Measurements from ENCODE around the gene ZC3H10. TPM values are rescaled to one million over a fixed set of nuclear protein-coding genes. Genes with fewer than 3 reads are reported as not detected.

ZC3H10 gene
- total and polyA plus RNA-seq, 2 experiments from 2014 or later = 2.7 to 3.0 TPM

GRCh38 chr12:56172839-56173238 is 54.8 kb downstream of the ZC3H10 start:
- Histone ChIP-seq H3K79me2 (ENCODE audit: insufficient read depth) (no peaks in the 10 kb centered on the region), H3K4me2 (ENCODE audit: unreplicated experiment) (no peak overlapping the region), H3K9ac (no peak overlapping the region), H3K9me3 (ENCODE audit: low read depth) (no peaks in the 10 kb centered on the region), H3K9me2 (ENCODE audit: insufficient read depth) (no peaks in the 10 kb centered on the region), H3K36me3 (ENCODE audit: low read depth) (peaks cover 37% of the 10 kb centered on the region; the same call in 1 of the 2 replicates), H2AFZ (no peak overlapping the region), H4K20me1 (ENCODE audit: insufficient read depth) (no peaks in the 10 kb centered on the region), H3K4me3 (no peak overlapping the region), H3F3A (ENCODE audit: insufficient read depth) (peaks cover 2% of the 10 kb centered on the region; the same call in 1 of the 2 replicates), H3K4me1 (ENCODE audit: insufficient read depth) (no peaks in the 10 kb centered on the region), H3K27me3 (replicated peaks; ENCODE audit: insufficient read depth) (no peaks in the 10 kb centered on the region), H3K27ac (no peak overlapping the region)
- in situ Hi-C loops (cut with MboI) = no loop called here
- 93% methylated on average over 7 of the region's 7 CpGs for WGBS, 2 experiments (ENCODE audit: low coverage in 1 of 2, low lambda C conversion rate in 2 of 2, missing lambda C conversion rate in 2 of 2)
- TF ChIP-seq EZH2phosphoT487 (IDR thresholded peaks at IDR 0.05; ENCODE audit: insufficient read depth, low read depth) (no peak), EZH2 (IDR thresholded peaks at IDR 0.05; ENCODE audit: insufficient read depth, poor library complexity, severe bottlenecking) (no peak)
- no peak for DNase-seq

Other genes with a start within 250 kb of the ZC3H10 start
- gene PYM1, start 190.4 kb upstream of the ZC3H10 start, total RNA-seq (2014; rRNA removed; shearing (Covaris generic)) = 20.1 and 25.9 TPM in 2 replicates
- gene PYM1, start 190.4 kb upstream of the ZC3H10 start, polyA plus RNA-seq (2016; fragmentation: Nextera tagmentation; extraction: Ambion mirVana) = 33.5 and 34.4 TPM in 2 replicates
- 66.6 and 67.7 TPM in 2 replicates for gene DGKA, start 187.1 kb upstream of the ZC3H10 start, total RNA-seq (2014; rRNA removed; shearing (Covaris generic))
- 109 and 116 TPM in 2 replicates for gene DGKA, start 187.1 kb upstream of the ZC3H10 start, polyA plus RNA-seq (2016; fragmentation: Nextera tagmentation; extraction: Ambion mirVana)
- gene PMEL, start 152.2 kb upstream of the ZC3H10 start, total RNA-seq (2014; rRNA removed; shearing (Covaris generic)) = 0.13 and 2.3 TPM in 2 replicates
- gene PMEL, start 152.2 kb upstream of the ZC3H10 start, polyA plus RNA-seq (2016; fragmentation: Nextera tagmentation; extraction: Ambion mirVana) = 0.38 and 0.76 TPM in 2 replicates
- gene CDK2, start 151.4 kb upstream of the ZC3H10 start, total RNA-seq (2014; rRNA removed; shearing (Covaris generic)) = 20.8 and 34.9 TPM in 2 replicates
- gene CDK2, start 151.4 kb upstream of the ZC3H10 start, polyA plus RNA-seq (2016; fragmentation: Nextera tagmentation; extraction: Ambion mirVana) = 16.2 and 16.6 TPM in 2 replicates
- gene RAB5B, start 144.2 kb upstream of the ZC3H10 start, total RNA-seq (2014; rRNA removed; shearing (Covaris generic)) = 47.0 and 58.6 TPM in 2 replicates
- gene RAB5B, start 144.2 kb upstream of the ZC3H10 start, polyA plus RNA-seq (2016; fragmentation: Nextera tagmentation; extraction: Ambion mirVana) = 65.8 and 66.6 TPM in 2 replicates
- gene SUOX, start 121.0 kb upstream of the ZC3H10 start, total RNA-seq (2014; rRNA removed; shearing (Covaris generic)) = 10.2 and 19.1 TPM in 2 replicates
- gene SUOX, start 121.0 kb upstream of the ZC3H10 start, polyA plus RNA-seq (2016; fragmentation: Nextera tagmentation; extraction: Ambion mirVana) = 9.5 and 10.0 TPM in 2 replicates
- 1.4 and 1.5 TPM in 2 replicates for gene IKZF4, start 97.2 kb upstream of the ZC3H10 start, total RNA-seq (2014; rRNA removed; shearing (Covaris generic))
- gene IKZF4, start 97.2 kb upstream of the ZC3H10 start, polyA plus RNA-seq (2016; fragmentation: Nextera tagmentation; extraction: Ambion mirVana) = 0.99 and 1.1 TPM in 2 replicates
- gene RPS26, start 76.3 kb upstream of the ZC3H10 start, total RNA-seq (2014; rRNA removed; shearing (Covaris generic)) = 332 and 1,155 TPM in 2 replicates
- gene RPS26, start 76.3 kb upstream of the ZC3H10 start, polyA plus RNA-seq (2016; fragmentation: Nextera tagmentation; extraction: Ambion mirVana) = 271 and 274 TPM in 2 replicates
- gene ERBB3, start 38.1 kb upstream of the ZC3H10 start, total RNA-seq (2014; rRNA removed; shearing (Covaris generic)) = 3.3 and 3.5 TPM in 2 replicates
- gene ERBB3, start 38.1 kb upstream of the ZC3H10 start, polyA plus RNA-seq (2016; fragmentation: Nextera tagmentation; extraction: Ambion mirVana) = 1.9 and 2.1 TPM in 2 replicates
- 115 and 120 TPM in 2 replicates for gene PA2G4, start 13.7 kb upstream of the ZC3H10 start, total RNA-seq (2014; rRNA removed; shearing (Covaris generic))
- 152 and 157 TPM in 2 replicates for gene PA2G4, start 13.7 kb upstream of the ZC3H10 start, polyA plus RNA-seq (2016; fragmentation: Nextera tagmentation; extraction: Ambion mirVana)
- gene RPL41, start 1.6 kb upstream of the ZC3H10 start, total RNA-seq (2014; rRNA removed; shearing (Covaris generic)) = 1,463 and 1,892 TPM in 2 replicates
- 2,480 and 2,545 TPM in 2 replicates for gene RPL41, start 1.6 kb upstream of the ZC3H10 start, polyA plus RNA-seq (2016; fragmentation: Nextera tagmentation; extraction: Ambion mirVana)
- 164 and 216 TPM in 2 replicates for gene ESYT1, start 10.0 kb downstream of the ZC3H10 start, total RNA-seq (2014; rRNA removed; shearing (Covaris generic))
- 108 and 115 TPM in 2 replicates for gene ESYT1, start 10.0 kb downstream of the ZC3H10 start, polyA plus RNA-seq (2016; fragmentation: Nextera tagmentation; extraction: Ambion mirVana)
- gene MYL6B, start 34.3 kb downstream of the ZC3H10 start, total RNA-seq (2014; rRNA removed; shearing (Covaris generic)) = 23.5 and 53.2 TPM in 2 replicates
- gene MYL6B, start 34.3 kb downstream of the ZC3H10 start, polyA plus RNA-seq (2016; fragmentation: Nextera tagmentation; extraction: Ambion mirVana) = 67.8 and 72.8 TPM in 2 replicates
- 2,633 and 2,662 TPM in 2 replicates for gene MYL6, start 40.1 kb downstream of the ZC3H10 start, total RNA-seq (2014; rRNA removed; shearing (Covaris generic))
- gene MYL6, start 40.1 kb downstream of the ZC3H10 start, polyA plus RNA-seq (2016; fragmentation: Nextera tagmentation; extraction: Ambion mirVana) = 3,948 and 3,969 TPM in 2 replicates
- gene SMARCC2, start 71.2 kb downstream of the ZC3H10 start, total RNA-seq (2014; rRNA removed; shearing (Covaris generic)) = 23.4 and 34.0 TPM in 2 replicates
- gene SMARCC2, start 71.2 kb downstream of the ZC3H10 start, polyA plus RNA-seq (2016; fragmentation: Nextera tagmentation; extraction: Ambion mirVana) = 64.3 and 66.9 TPM in 2 replicates
- gene RNF41, start 103.7 kb downstream of the ZC3H10 start, total RNA-seq (2014; rRNA removed; shearing (Covaris generic)) = 120 and 125 TPM in 2 replicates
- 37.6 and 39.4 TPM in 2 replicates for gene RNF41, start 103.7 kb downstream of the ZC3H10 start, polyA plus RNA-seq (2016; fragmentation: Nextera tagmentation; extraction: Ambion mirVana)
- 29.9 and 42.1 TPM in 2 replicates for gene NABP2, start 106.1 kb downstream of the ZC3H10 start, total RNA-seq (2014; rRNA removed; shearing (Covaris generic))
- 40.1 and 40.4 TPM in 2 replicates for gene NABP2, start 106.1 kb downstream of the ZC3H10 start, polyA plus RNA-seq (2016; fragmentation: Nextera tagmentation; extraction: Ambion mirVana)
- not detected in 2 replicates for gene SLC39A5, start 111.8 kb downstream of the ZC3H10 start, total RNA-seq (2014; rRNA removed; shearing (Covaris generic))
- not detected in 2 replicates for gene SLC39A5, start 111.8 kb downstream of the ZC3H10 start, polyA plus RNA-seq (2016; fragmentation: Nextera tagmentation; extraction: Ambion mirVana)
- 24.5 and 26.9 TPM in 2 replicates for gene ANKRD52, start 140.1 kb downstream of the ZC3H10 start, total RNA-seq (2014; rRNA removed; shearing (Covaris generic))
- gene ANKRD52, start 140.1 kb downstream of the ZC3H10 start, polyA plus RNA-seq (2016; fragmentation: Nextera tagmentation; extraction: Ambion mirVana) = 61.5 and 61.7 TPM in 2 replicates
- gene COQ10A, start 148.7 kb downstream of the ZC3H10 start, total RNA-seq (2014; rRNA removed; shearing (Covaris generic)) = 8.2 and 10.3 TPM in 2 replicates
- 9.6 and 9.8 TPM in 2 replicates for gene COQ10A, start 148.7 kb downstream of the ZC3H10 start, polyA plus RNA-seq (2016; fragmentation: Nextera tagmentation; extraction: Ambion mirVana)
- gene CS, start 182.1 kb downstream of the ZC3H10 start, total RNA-seq (2014; rRNA removed; shearing (Covaris generic)) = 67.2 and 74.7 TPM in 2 replicates
- gene CS, start 182.1 kb downstream of the ZC3H10 start, polyA plus RNA-seq (2016; fragmentation: Nextera tagmentation; extraction: Ambion mirVana) = 76.2 and 77.8 TPM in 2 replicates
- 89.9 and 97.5 TPM in 2 replicates for gene CNPY2, start 197.7 kb downstream of the ZC3H10 start, total RNA-seq (2014; rRNA removed; shearing (Covaris generic))
- gene CNPY2, start 197.7 kb downstream of the ZC3H10 start, polyA plus RNA-seq (2016; fragmentation: Nextera tagmentation; extraction: Ambion mirVana) = 248 and 253 TPM in 2 replicates
- 20.2 and 22.1 TPM in 2 replicates for gene PAN2, start 215.7 kb downstream of the ZC3H10 start, total RNA-seq (2014; rRNA removed; shearing (Covaris generic))
- 7.2 and 9.1 TPM in 2 replicates for gene PAN2, start 215.7 kb downstream of the ZC3H10 start, polyA plus RNA-seq (2016; fragmentation: Nextera tagmentation; extraction: Ambion mirVana)
- not detected in 2 replicates for gene IL23A, start 220.6 kb downstream of the ZC3H10 start, total RNA-seq (2014; rRNA removed; shearing (Covaris generic))
- gene IL23A, start 220.6 kb downstream of the ZC3H10 start, polyA plus RNA-seq (2016; fragmentation: Nextera tagmentation; extraction: Ambion mirVana) = 0.19 and 0.31 TPM in 2 replicates
- 208 and 220 TPM in 2 replicates for gene STAT2, start 241.8 kb downstream of the ZC3H10 start, total RNA-seq (2014; rRNA removed; shearing (Covaris generic))
- gene STAT2, start 241.8 kb downstream of the ZC3H10 start, polyA plus RNA-seq (2016; fragmentation: Nextera tagmentation; extraction: Ambion mirVana) = 104 and 109 TPM in 2 replicates
- not detected in 2 replicates for gene APOF, start 244.6 kb downstream of the ZC3H10 start, total RNA-seq (2014; rRNA removed; shearing (Covaris generic))
- not detected in 2 replicates for gene APOF, start 244.6 kb downstream of the ZC3H10 start, polyA plus RNA-seq (2016; fragmentation: Nextera tagmentation; extraction: Ambion mirVana)

All from GM23248 (cell line).